Measurements from ENCODE around the gene FAM120A.

- no peak for TF ChIP-seq CTCF (IDR thresholded peaks at IDR 0.05)
- TF ChIP-seq POLR2A (IDR thresholded peaks at IDR 0.05), result no peak
These were observed 141.7 kb downstream of the FAM120A start for GRCh38 chr9:93593144-93593658.
